ENCODE results near the gene CD46.

CD46 gene

GRCh38 chr1:207803678-207804077, 51.8 kb downstream of the CD46 start:
- Histone ChIP-seq H3K36me3 (ENCODE audit: control insufficient read depth, low read depth, low read length) (no peaks in the 10 kb centered on the region), H3K4me3 (ENCODE audit: low read length) (no peak overlapping the region), H3K9me3 (ENCODE audit: control insufficient read depth, low read depth, low read length) (no peaks in the 10 kb centered on the region), H3K9ac (ENCODE audit: low read length) (no peak overlapping the region), H3K27ac (ENCODE audit: low read length) (no peak overlapping the region), H3K27me3 (ENCODE audit: control insufficient read depth, insufficient read depth, low read length) (no peaks in the 10 kb centered on the region), H3K4me1 (ENCODE audit: control insufficient read depth, low read depth, low read length) (peaks cover 3% of the 10 kb centered on the region)

- Histone ChIP-seq H3K27me3 (ENCODE audit: control insufficient read depth, insufficient read depth, low read length) (no peaks in the 10 kb centered on the region), H3K36me3 (ENCODE audit: control insufficient read depth, low read depth, low read length) (no peaks in the 10 kb centered on the region), H3K4me3 (ENCODE audit: low read length) (no peak overlapping the region), H3K9me3 (ENCODE audit: control insufficient read depth, low read depth, low read length) (no peaks in the 10 kb centered on the region), H3K27ac (ENCODE audit: low read length) (no peak overlapping the region), H3K9ac (ENCODE audit: low read length) (no peak overlapping the region), H3K4me1 (ENCODE audit: control insufficient read depth, low read depth, low read length) (peaks cover 3% of the 10 kb centered on the region)
These were observed 53.0 kb downstream of the CD46 start for GRCh38 chr1:207804721-207805468.

- H3K27me3 ChIP-seq (ENCODE audit: control insufficient read depth, insufficient read depth, low read length), result no peaks in the 10 kb centered on the region
- no peaks in the 10 kb centered on the region for H3K4me1 ChIP-seq (ENCODE audit: control insufficient read depth, low read depth, low read length)
- H3K27ac ChIP-seq (ENCODE audit: low read length), result no peak overlapping the region
- H3K36me3 ChIP-seq (ENCODE audit: control insufficient read depth, low read depth, low read length), result no peaks in the 10 kb centered on the region
- no peak overlapping the region for H3K4me3 ChIP-seq (ENCODE audit: low read length)
- no peak overlapping the region for H3K9ac ChIP-seq (ENCODE audit: low read length)
- no peaks in the 10 kb centered on the region for H3K9me3 ChIP-seq (ENCODE audit: control insufficient read depth, low read depth, low read length)
These were observed 54.1 kb downstream of the CD46 start for GRCh38 chr1:207805841-207806421.

- no peaks in the 10 kb centered on the region for H3K9me3 ChIP-seq (ENCODE audit: control insufficient read depth, low read depth, low read length)
- no peaks in the 10 kb centered on the region for H3K4me1 ChIP-seq (ENCODE audit: control insufficient read depth, low read depth, low read length)
- no peak overlapping the region for H3K9ac ChIP-seq (ENCODE audit: low read length)
- H3K27me3 ChIP-seq (ENCODE audit: control insufficient read depth, insufficient read depth, low read length), result no peaks in the 10 kb centered on the region
- H3K4me3 ChIP-seq (ENCODE audit: low read length), result no peak overlapping the region
- no peaks in the 10 kb centered on the region for H3K36me3 ChIP-seq (ENCODE audit: control insufficient read depth, low read depth, low read length)
- no peak overlapping the region for H3K27ac ChIP-seq (ENCODE audit: low read length)
These were observed 54.9 kb downstream of the CD46 start for GRCh38 chr1:207806531-207807325.

GRCh38 chr1:207807326-207807689, 55.5 kb downstream of the CD46 start:
- H3K27me3 ChIP-seq (ENCODE audit: control insufficient read depth, insufficient read depth, low read length), result no peaks in the 10 kb centered on the region
- no peaks in the 10 kb centered on the region for H3K36me3 ChIP-seq (ENCODE audit: control insufficient read depth, low read depth, low read length)
- no peak overlapping the region for H3K9ac ChIP-seq (ENCODE audit: low read length)
- H3K4me1 ChIP-seq (ENCODE audit: control insufficient read depth, low read depth, low read length), result no peaks in the 10 kb centered on the region
- no peak overlapping the region for H3K27ac ChIP-seq (ENCODE audit: low read length)
- no peaks in the 10 kb centered on the region for H3K9me3 ChIP-seq (ENCODE audit: control insufficient read depth, low read depth, low read length)
- H3K4me3 ChIP-seq (ENCODE audit: low read length), result no peak overlapping the region

GRCh38 chr1:207807690-207808321, 56.0 kb downstream of the CD46 start:
- Histone ChIP-seq H3K4me1 (ENCODE audit: control insufficient read depth, low read depth, low read length) (no peaks in the 10 kb centered on the region), H3K9me3 (ENCODE audit: control insufficient read depth, low read depth, low read length) (no peaks in the 10 kb centered on the region), H3K27me3 (ENCODE audit: control insufficient read depth, insufficient read depth, low read length) (no peaks in the 10 kb centered on the region), H3K27ac (ENCODE audit: low read length) (no peak overlapping the region), H3K4me3 (ENCODE audit: low read length) (no peak overlapping the region), H3K9ac (ENCODE audit: low read length) (no peak overlapping the region), H3K36me3 (ENCODE audit: control insufficient read depth, low read depth, low read length) (no peaks in the 10 kb centered on the region)

- no peaks in the 10 kb centered on the region for H3K27me3 ChIP-seq (ENCODE audit: control insufficient read depth, insufficient read depth, low read length)
- H3K36me3 ChIP-seq (ENCODE audit: control insufficient read depth, low read depth, low read length), result no peaks in the 10 kb centered on the region
- no peak overlapping the region for H3K9ac ChIP-seq (ENCODE audit: low read length)
- H3K27ac ChIP-seq (ENCODE audit: low read length), result no peak overlapping the region
- no peaks in the 10 kb centered on the region for H3K4me1 ChIP-seq (ENCODE audit: control insufficient read depth, low read depth, low read length)
- H3K9me3 ChIP-seq (ENCODE audit: control insufficient read depth, low read depth, low read length), result no peaks in the 10 kb centered on the region
- no peak overlapping the region for H3K4me3 ChIP-seq (ENCODE audit: low read length)
These were observed 56.5 kb downstream of the CD46 start for GRCh38 chr1:207808322-207808705.

GRCh38 chr1:207808911-207809555, 57.2 kb downstream of the CD46 start:
- Histone ChIP-seq H3K36me3 (ENCODE audit: control insufficient read depth, low read depth, low read length) (no peaks in the 10 kb centered on the region), H3K27ac (ENCODE audit: low read length) (no peak overlapping the region), H3K9ac (ENCODE audit: low read length) (no peak overlapping the region), H3K4me3 (ENCODE audit: low read length) (no peak overlapping the region), H3K27me3 (ENCODE audit: control insufficient read depth, insufficient read depth, low read length) (no peaks in the 10 kb centered on the region), H3K9me3 (ENCODE audit: control insufficient read depth, low read depth, low read length) (no peaks in the 10 kb centered on the region), H3K4me1 (ENCODE audit: control insufficient read depth, low read depth, low read length) (no peaks in the 10 kb centered on the region)

- Histone ChIP-seq H3K27ac (ENCODE audit: low read length) (no peak overlapping the region), H3K36me3 (ENCODE audit: control insufficient read depth, low read depth, low read length) (no peaks in the 10 kb centered on the region)
These were observed 58.3 kb downstream of the CD46 start for GRCh38 chr1:207810173-207810572.

GRCh38 chr1:207810606-207811295, 58.9 kb downstream of the CD46 start:
- H3K9me3 ChIP-seq (ENCODE audit: control insufficient read depth, low read depth, low read length), result no peaks in the 10 kb centered on the region
- H3K36me3 ChIP-seq (ENCODE audit: control insufficient read depth, low read depth, low read length), result no peaks in the 10 kb centered on the region
- H3K4me3 ChIP-seq (ENCODE audit: low read length), result no peak overlapping the region
- H3K27me3 ChIP-seq (ENCODE audit: control insufficient read depth, insufficient read depth, low read length), result no peaks in the 10 kb centered on the region
- H3K4me1 ChIP-seq (ENCODE audit: control insufficient read depth, low read depth, low read length), result no peaks in the 10 kb centered on the region
- no peak overlapping the region for H3K9ac ChIP-seq (ENCODE audit: low read length)
- H3K27ac ChIP-seq (ENCODE audit: low read length), result no peak overlapping the region

More at GRCh38 chr1:207810173-207810572, 58.3 kb downstream of the CD46 start:
- Histone ChIP-seq H3K9me3 (ENCODE audit: control insufficient read depth, low read depth, low read length) (no peaks in the 10 kb centered on the region), H3K9ac (ENCODE audit: low read length) (no peak overlapping the region), H3K27me3 (ENCODE audit: control insufficient read depth, insufficient read depth, low read length) (no peaks in the 10 kb centered on the region), H3K4me1 (ENCODE audit: control insufficient read depth, low read depth, low read length) (no peaks in the 10 kb centered on the region), H3K4me3 (ENCODE audit: low read length) (no peak overlapping the region)

- Histone ChIP-seq H3K36me3 (ENCODE audit: control insufficient read depth, low read depth, low read length) (no peaks in the 10 kb centered on the region), H3K4me1 (ENCODE audit: control insufficient read depth, low read depth, low read length) (no peaks in the 10 kb centered on the region), H3K9ac (ENCODE audit: low read length) (no peak overlapping the region), H3K27me3 (ENCODE audit: control insufficient read depth, insufficient read depth, low read length) (no peaks in the 10 kb centered on the region), H3K4me3 (ENCODE audit: low read length) (no peak overlapping the region), H3K27ac (ENCODE audit: low read length) (no peak overlapping the region), H3K9me3 (ENCODE audit: control insufficient read depth, low read depth, low read length) (no peaks in the 10 kb centered on the region)
These were observed 59.5 kb downstream of the CD46 start for GRCh38 chr1:207811319-207811718.
